ENCODE data around the gene LRRC8B.
"Not testable (repeated sequence)": the region's sequence is repeated elsewhere in the genome, so short reads cannot be mapped to it uniquely, and the experiment has no call there.

The LRRC8B gene

GRCh38 chr1:89589515-89589914 is 64.9 kb downstream of the LRRC8B start:
- H3K4me1 ChIP-seq (ENCODE audit: control insufficient read depth, insufficient read depth, low read length) = peaks cover 21% of the 10 kb centered on the region
- no peaks in the 10 kb centered on the region for H3K27me3 ChIP-seq (replicated peaks; ENCODE audit: control insufficient read depth, insufficient read depth, low read length)
- peaks cover 25% of the 10 kb centered on the region for H3K36me3 ChIP-seq (ENCODE audit: control insufficient read depth, insufficient read depth, low read length, severe bottlenecking)
- no peaks in the 10 kb centered on the region for H3K9me3 ChIP-seq (ENCODE audit: control insufficient read depth, low read length)
- peak; percentile 47 for DNase-seq (ENCODE audit: low read depth)
- H3K4me3 ChIP-seq (ENCODE audit: low read length) = no peak overlapping the region
- H3K9ac ChIP-seq (ENCODE audit: low read length) = no peak overlapping the region

GRCh38 chr1:89590341-89591080 is 65.9 kb downstream of the LRRC8B start:
- DNase-seq (ENCODE audit: low read depth) = peak; percentile 62

GRCh38 chr1:89592861-89593302 is 68.3 kb downstream of the LRRC8B start:
- H3K9ac ChIP-seq (ENCODE audit: low read length); H3K4me3 ChIP-seq (ENCODE audit: low read length); H3K36me3 ChIP-seq (ENCODE audit: control insufficient read depth, insufficient read depth, low read length, severe bottlenecking); H3K27me3 ChIP-seq (replicated peaks; ENCODE audit: control insufficient read depth, insufficient read depth, low read length); H3K9me3 ChIP-seq (ENCODE audit: control insufficient read depth, low read length); DNase-seq (ENCODE audit: low read depth): not testable (repeated sequence)
- H3K4me1 ChIP-seq (ENCODE audit: control insufficient read depth, insufficient read depth, low read length) = peaks cover 21% of the 10 kb centered on the region

More at GRCh38 chr1:89590341-89591080, 65.9 kb downstream of the LRRC8B start:
- Histone ChIP-seq H3K9me3 (ENCODE audit: control insufficient read depth, low read length) (no peaks in the 10 kb centered on the region), H3K4me3 (ENCODE audit: low read length) (no peak overlapping the region), H3K36me3 (ENCODE audit: control insufficient read depth, insufficient read depth, low read length, severe bottlenecking) (peaks cover 15% of the 10 kb centered on the region), H3K9ac (ENCODE audit: low read length) (no peak overlapping the region), H3K27me3 (replicated peaks; ENCODE audit: control insufficient read depth, insufficient read depth, low read length) (no peaks in the 10 kb centered on the region), H3K4me1 (ENCODE audit: control insufficient read depth, insufficient read depth, low read length) (peaks cover 21% of the 10 kb centered on the region)

- H3K4me1 ChIP-seq (ENCODE audit: control insufficient read depth, insufficient read depth, low read length) = peaks cover 18% of the 10 kb centered on the region
- H3K9me3 ChIP-seq (ENCODE audit: control insufficient read depth, low read length) = no peaks in the 10 kb centered on the region
- H3K27me3 ChIP-seq (replicated peaks; ENCODE audit: control insufficient read depth, insufficient read depth, low read length) = no peaks in the 10 kb centered on the region
- DNase-seq (ENCODE audit: low read depth) = peak; percentile 71
- no peak overlapping the region for H3K4me3 ChIP-seq (ENCODE audit: low read length)
- H3K9ac ChIP-seq (ENCODE audit: low read length) = no peak overlapping the region
- peaks cover 8% of the 10 kb centered on the region for H3K36me3 ChIP-seq (ENCODE audit: control insufficient read depth, insufficient read depth, low read length, severe bottlenecking)
Observed at GRCh38 chr1:89594096-89594740, 69.6 kb downstream of the LRRC8B start.

- no peaks in the 10 kb centered on the region for H3K9me3 ChIP-seq (ENCODE audit: control insufficient read depth, low read length)
- DNase-seq (ENCODE audit: low read depth) = peak; percentile 47
- H3K4me1 ChIP-seq (ENCODE audit: control insufficient read depth, insufficient read depth, low read length) = no peaks in the 10 kb centered on the region
- peaks cover 8% of the 10 kb centered on the region for H3K36me3 ChIP-seq (ENCODE audit: control insufficient read depth, insufficient read depth, low read length, severe bottlenecking)
- H3K9ac ChIP-seq (ENCODE audit: low read length) = no peak overlapping the region
- no peaks in the 10 kb centered on the region for H3K27me3 ChIP-seq (replicated peaks; ENCODE audit: control insufficient read depth, insufficient read depth, low read length)
- no peak overlapping the region for H3K4me3 ChIP-seq (ENCODE audit: low read length)
Observed at GRCh38 chr1:89596698-89597097, 72.1 kb downstream of the LRRC8B start.

- H3K27me3 ChIP-seq (replicated peaks; ENCODE audit: control insufficient read depth, insufficient read depth, low read length) = no peaks in the 10 kb centered on the region
- peak; percentile 72 for DNase-seq (ENCODE audit: low read depth)
- H3K4me1 ChIP-seq (ENCODE audit: control insufficient read depth, insufficient read depth, low read length) = peaks cover 4% of the 10 kb centered on the region
- H3K9ac ChIP-seq (ENCODE audit: low read length) = no peak overlapping the region
- H3K9me3 ChIP-seq (ENCODE audit: control insufficient read depth, low read length) = no peaks in the 10 kb centered on the region
- no peak overlapping the region for H3K4me3 ChIP-seq (ENCODE audit: low read length)
- no peaks in the 10 kb centered on the region for H3K36me3 ChIP-seq (ENCODE audit: control insufficient read depth, insufficient read depth, low read length, severe bottlenecking)
Observed at GRCh38 chr1:89598450-89599331, 74.1 kb downstream of the LRRC8B start.

- no peak overlapping the region for H3K4me3 ChIP-seq (ENCODE audit: low read length)
- no peaks in the 10 kb centered on the region for H3K9me3 ChIP-seq (ENCODE audit: control insufficient read depth, low read length)
- no peak overlapping the region for H3K9ac ChIP-seq (ENCODE audit: low read length)
- no peaks in the 10 kb centered on the region for H3K27me3 ChIP-seq (replicated peaks; ENCODE audit: control insufficient read depth, insufficient read depth, low read length)
- no peaks in the 10 kb centered on the region for H3K36me3 ChIP-seq (ENCODE audit: control insufficient read depth, insufficient read depth, low read length, severe bottlenecking)
- peaks cover 9% of the 10 kb centered on the region for H3K4me1 ChIP-seq (ENCODE audit: control insufficient read depth, insufficient read depth, low read length)
- no peak for DNase-seq (ENCODE audit: low read depth)
Observed at GRCh38 chr1:89599332-89599630, 74.7 kb downstream of the LRRC8B start.

GRCh38 chr1:89600451-89601224 is 76.0 kb downstream of the LRRC8B start:
- no peaks in the 10 kb centered on the region for H3K27me3 ChIP-seq (replicated peaks; ENCODE audit: control insufficient read depth, insufficient read depth, low read length)
- no peaks in the 10 kb centered on the region for H3K36me3 ChIP-seq (ENCODE audit: control insufficient read depth, insufficient read depth, low read length, severe bottlenecking)
- H3K4me1 ChIP-seq (ENCODE audit: control insufficient read depth, insufficient read depth, low read length) = peaks cover 16% of the 10 kb centered on the region
- H3K9me3 ChIP-seq (ENCODE audit: control insufficient read depth, low read length) = no peaks in the 10 kb centered on the region
- no peak overlapping the region for H3K4me3 ChIP-seq (ENCODE audit: low read length)
- H3K9ac ChIP-seq (ENCODE audit: low read length) = no peak overlapping the region
- no peak for DNase-seq (ENCODE audit: low read depth)

- Histone ChIP-seq H3K9me3 (ENCODE audit: control insufficient read depth, low read length) (no peaks in the 10 kb centered on the region), H3K9ac (ENCODE audit: low read length) (no peak overlapping the region), H3K4me1 (ENCODE audit: control insufficient read depth, insufficient read depth, low read length) (peaks cover 25% of the 10 kb centered on the region), H3K36me3 (ENCODE audit: control insufficient read depth, insufficient read depth, low read length, severe bottlenecking) (no peaks in the 10 kb centered on the region), H3K4me3 (ENCODE audit: low read length) (no peak overlapping the region), H3K27me3 (replicated peaks; ENCODE audit: control insufficient read depth, insufficient read depth, low read length) (no peaks in the 10 kb centered on the region)
- DNase-seq (ENCODE audit: low read depth) = no peak
Observed at GRCh38 chr1:89602871-89603404, 78.3 kb downstream of the LRRC8B start.

GRCh38 chr1:89603651-89604413 is 79.2 kb downstream of the LRRC8B start:
- no peak overlapping the region for H3K9ac ChIP-seq (ENCODE audit: low read length)
- peaks cover 34% of the 10 kb centered on the region for H3K4me1 ChIP-seq (ENCODE audit: control insufficient read depth, insufficient read depth, low read length)
- no peaks in the 10 kb centered on the region for H3K9me3 ChIP-seq (ENCODE audit: control insufficient read depth, low read length)
- no peak for DNase-seq (ENCODE audit: low read depth)
- no peaks in the 10 kb centered on the region for H3K27me3 ChIP-seq (replicated peaks; ENCODE audit: control insufficient read depth, insufficient read depth, low read length)
- H3K36me3 ChIP-seq (ENCODE audit: control insufficient read depth, insufficient read depth, low read length, severe bottlenecking) = no peaks in the 10 kb centered on the region
- no peak overlapping the region for H3K4me3 ChIP-seq (ENCODE audit: low read length)

Data from adipocyte (in vitro differentiated cells).